ENCODE data around the gene ZNF654. TPM values are rescaled to one million over a fixed set of nuclear protein-coding genes. Genes with fewer than 3 reads are reported as not detected.

ZNF654 gene
- total and polyA plus RNA-seq, 9 of the 15 experiments (the other 6 are each of a cell fraction or from before 2014, with no cell fraction given), result 2.4 to 8.6 (median 5.1) TPM

DNA sequence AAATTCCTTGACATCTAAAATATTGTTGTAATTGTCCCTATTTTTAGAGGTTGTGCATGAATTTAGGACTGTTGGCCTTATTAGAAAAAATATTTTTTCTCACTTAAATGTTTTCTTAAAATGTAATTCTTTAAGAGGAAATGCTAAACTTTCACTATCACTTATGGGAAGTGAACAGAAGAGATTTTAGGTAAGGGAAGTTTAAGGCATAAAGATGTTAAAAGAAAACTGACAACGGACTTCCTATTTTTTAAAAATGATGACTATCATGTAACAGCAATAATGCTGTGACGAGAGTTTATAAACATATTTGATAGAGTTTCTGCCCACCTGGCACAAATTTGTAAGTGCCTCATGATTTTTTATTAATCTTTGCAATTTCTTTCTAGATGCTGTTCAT, 93.8 kb downstream of the ZNF654 start:
- no peak overlapping the region for H3K9ac ChIP-seq (ENCODE audit: insufficient read depth in 1 of 2, low read depth in 2 of 2, low read length in 2 of 2)
- CTCF ChIA-PET (ENCODE audit: low intra/inter-chr PET ratio), result no interaction called here
- no peak for ATAC-seq
- no peaks in the 10 kb centered on the region for H3K27me3 ChIP-seq (ENCODE audit: control insufficient read depth in 2 of 2, insufficient read depth in 2 of 2, low read length in 2 of 2)
- no peak for TF ChIP-seq MXD1 (CRISPR knock-in tag; IDR thresholded peaks at IDR 0.05; ENCODE audit: borderline replicate concordance, poor library complexity, severe bottlenecking)
- TF ChIP-seq, protein P1, sequence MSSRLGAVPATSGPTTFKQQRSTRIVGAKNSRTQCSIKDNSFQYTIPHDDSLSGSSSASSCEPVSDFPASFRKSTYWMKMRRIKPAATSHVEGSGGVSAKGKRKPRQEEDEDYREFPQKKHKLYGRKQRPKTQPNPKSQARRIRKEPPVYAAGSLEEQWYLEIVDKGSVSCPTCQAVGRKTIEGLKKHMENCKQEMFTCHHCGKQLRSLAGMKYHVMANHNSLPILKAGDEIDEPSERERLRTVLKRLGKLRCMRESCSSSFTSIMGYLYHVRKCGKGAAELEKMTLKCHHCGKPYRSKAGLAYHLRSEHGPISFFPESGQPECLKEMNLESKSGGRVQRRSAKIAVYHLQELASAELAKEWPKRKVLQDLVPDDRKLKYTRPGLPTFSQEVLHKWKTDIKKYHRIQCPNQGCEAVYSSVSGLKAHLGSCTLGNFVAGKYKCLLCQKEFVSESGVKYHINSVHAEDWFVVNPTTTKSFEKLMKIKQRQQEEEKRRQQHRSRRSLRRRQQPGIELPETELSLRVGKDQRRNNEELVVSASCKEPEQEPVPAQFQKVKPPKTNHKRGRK (tag; IDR thresholded peaks at IDR 0.05), result no peak
- TF ChIP-seq MIER1 (IDR thresholded peaks at IDR 0.05; ENCODE audit: low read depth), result no peak
- TF ChIP-seq ZNF407 (IDR thresholded peaks at IDR 0.05; ENCODE audit: low read depth), result no peak
- no peak for TF ChIP-seq SRF (CRISPR knock-in tag; IDR thresholded peaks at IDR 0.05)
- TF ChIP-seq TEAD1 (CRISPR knock-in tag; IDR thresholded peaks at IDR 0.05), result no peak
- TF ChIP-seq BMI1 (IDR thresholded peaks at IDR 0.05; ENCODE audit: low read length), result no peak
- TF ChIP-seq HDAC6 (IDR thresholded peaks at IDR 0.05; ENCODE audit: low read depth, low read length), result no peak
- TF ChIP-seq ARNT (IDR thresholded peaks at IDR 0.05), result no peak
- TF ChIP-seq KAT8 (IDR thresholded peaks at IDR 0.05; ENCODE audit: low read depth), result no peak
- no peak for TF ChIP-seq ZNF263 (CRISPR knock-in tag; IDR thresholded peaks at IDR 0.05; ENCODE audit: borderline replicate concordance)
- no peaks in the 10 kb centered on the region for H4K20me1 ChIP-seq (replicated peaks; ENCODE audit: control insufficient read depth, insufficient read depth, low read length)
- no peak overlapping the region for H3K4me2 ChIP-seq (ENCODE audit: insufficient read depth, low read length)
- 79% methylated on average over 2 of the region's 2 CpGs for whole genome bisulfite sequencing (ENCODE audit: insufficient coverage, low coverage, missing lambda C conversion rate)
- H3K27ac ChIP-seq (ENCODE audit: extremely low read depth, low read depth, low read length), result no peak overlapping the region
- no peak overlapping the region for H2AFZ ChIP-seq (ENCODE audit: low read depth, low read length)
- no peaks in the 10 kb centered on the region for H3K9me3 ChIP-seq (replicated peaks; ENCODE audit: control insufficient read depth, insufficient read depth, low read depth, low read length)
- H3K79me2 ChIP-seq (ENCODE audit: control insufficient read depth, insufficient read depth, low read length), result peaks cover 83% of the 10 kb centered on the region
- no peak for FAIRE-seq
- no peaks in the 10 kb centered on the region for H3K9me1 ChIP-seq (ENCODE audit: control insufficient read depth, insufficient read depth, low read length)
- DNase-seq (ENCODE audit: extremely low read depth in 1 of 4, low spot score in 3 of 4), result no peak
- H3K4me1 ChIP-seq (replicated peaks in 1 of 2; ENCODE audit: control insufficient read depth in 2 of 2, insufficient read depth in 2 of 2, low read length in 2 of 2), result no peaks in the 10 kb centered on the region; a peak in 2 of 5 replicates
- H3K4me3 ChIP-seq, result no peak overlapping the region
- BruUV-seq (replicated peaks), result no TSS peak
- in situ Hi-C loops (cut with MboI), result no loop called here
- intact Hi-C loops (cut with micrococcal nuclease), result no loop called here
- peaks cover 42% of the 10 kb centered on the region for H3K36me3 ChIP-seq (ENCODE audit: control insufficient read depth, insufficient read depth, low read length)
- POLR2A ChIA-PET, result no interaction called here

All from K562 (cell line).